HL-60 (cell line): ENCODE data around the gene TRIML2.

Source experiments
- DNase-seq, 2 experiments: peaks; one replicate each; pipeline ENCODE4 v3.0.0-alpha.2; 2010 to 2020; ENCODE audit warnings: low read depth in 1 of 2, low spot score in 1 of 2
- H3K27ac ChIP-seq: fragments of 250-450 bp; sonication (Bioruptor Pico); replicated peaks from 2 replicates; pipeline ENCODE4 v1.5.1; 2020; ENCODE audit warnings: mild to moderate bottlenecking, moderate library complexity
- H3K27me3 ChIP-seq: fragments of 250-450 bp; sonication (Bioruptor Pico); 2 replicates; pipeline ENCODE4 v1.5.1; 2021; ENCODE audit warnings: mild to moderate bottlenecking, moderate library complexity; ENCODE audit not compliant: insufficient read depth, poor library complexity, severe bottlenecking
- H3K4me3 ChIP-seq: replicated peaks from 2 replicates; pipeline ENCODE4 v1.5.1; 2011; ENCODE audit warnings: mild to moderate bottlenecking, control low read depth, low read length; ENCODE audit not compliant: insufficient read depth
- CTCF ChIP-seq: IDR thresholded peaks from one replicate; pipeline ENCODE4 v1.5.1; 2011; ENCODE audit warnings: low read length, control low read depth, inconsistent platforms; ENCODE audit not compliant: insufficient read depth
- GABPA ChIP-seq: IDR thresholded peaks from 2 replicates; pipeline ENCODE4 v1.6.1; 2012; ENCODE audit warnings: low read depth
- POLR2AphosphoS5 ChIP-seq: IDR thresholded peaks from 2 replicates; pipeline ENCODE4 v1.6.1; 2012; ENCODE audit warnings: low read depth
- REST ChIP-seq: IDR thresholded peaks from 2 replicates; pipeline ENCODE4 v1.6.1; 2012; ENCODE audit warnings: low read depth; ENCODE audit not compliant: insufficient replicate concordance
- SPI1 ChIP-seq: IDR thresholded peaks from 2 replicates; pipeline ENCODE4 v1.6.1; 2012; ENCODE audit warnings: low read depth, mild to moderate bottlenecking, borderline replicate concordance

Gene TRIML2

DNA sequence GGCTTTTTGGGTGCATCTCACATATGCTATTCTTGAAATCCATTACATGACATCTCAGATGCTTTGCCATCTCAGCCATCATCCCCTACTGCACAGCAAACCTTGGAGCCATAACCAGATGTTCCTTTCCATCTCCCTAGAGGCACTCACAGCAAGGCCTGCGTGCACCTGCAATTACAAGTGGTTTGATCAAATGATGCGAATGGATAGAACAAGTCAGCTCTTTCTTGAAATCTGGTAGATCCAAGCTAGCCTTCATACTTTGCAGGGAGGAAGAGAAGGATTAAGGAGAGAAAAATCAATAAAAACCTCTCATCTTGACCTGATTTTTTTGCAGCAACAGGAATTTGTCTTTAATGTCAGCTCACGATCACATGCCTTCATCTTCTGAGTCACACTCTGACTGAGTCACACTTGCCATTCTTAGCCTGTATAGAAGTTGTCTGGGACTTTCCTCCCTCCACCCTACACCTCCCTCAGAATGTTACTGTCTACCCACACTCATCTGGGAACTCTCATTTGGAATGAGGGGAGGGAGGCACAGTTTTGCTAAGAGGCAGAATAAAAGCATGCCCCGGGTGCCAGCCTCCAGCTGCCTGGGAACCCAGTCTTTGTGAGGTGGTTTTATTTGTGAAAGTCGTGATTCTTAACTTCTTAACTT is 17.9 kb upstream of the TRIML2 start:
- TF ChIP-seq POLR2AphosphoS5, result no peak
- TF ChIP-seq GABPA, result no peak
- TF ChIP-seq REST, result no peak
- no peak for TF ChIP-seq CTCF
- no peak for TF ChIP-seq SPI1
- Histone ChIP-seq H3K27ac (no peak overlapping the region), H3K4me3 (no peak overlapping the region), H3K27me3 (no peaks in the 10 kb centered on the region)
- no peak for DNase-seq

- H3K27me3 ChIP-seq, result no peaks in the 10 kb centered on the region
- no peak overlapping the region for H3K27ac ChIP-seq
- TF ChIP-seq POLR2AphosphoS5 (no peak), GABPA (no peak), SPI1 (no peak), REST (no peak), CTCF (no peak)
- no peak for DNase-seq
- no peak overlapping the region for H3K4me3 ChIP-seq
Measured at GRCh38 chr4:188121530-188121929, 12.1 kb upstream of the TRIML2 start.

DNA sequence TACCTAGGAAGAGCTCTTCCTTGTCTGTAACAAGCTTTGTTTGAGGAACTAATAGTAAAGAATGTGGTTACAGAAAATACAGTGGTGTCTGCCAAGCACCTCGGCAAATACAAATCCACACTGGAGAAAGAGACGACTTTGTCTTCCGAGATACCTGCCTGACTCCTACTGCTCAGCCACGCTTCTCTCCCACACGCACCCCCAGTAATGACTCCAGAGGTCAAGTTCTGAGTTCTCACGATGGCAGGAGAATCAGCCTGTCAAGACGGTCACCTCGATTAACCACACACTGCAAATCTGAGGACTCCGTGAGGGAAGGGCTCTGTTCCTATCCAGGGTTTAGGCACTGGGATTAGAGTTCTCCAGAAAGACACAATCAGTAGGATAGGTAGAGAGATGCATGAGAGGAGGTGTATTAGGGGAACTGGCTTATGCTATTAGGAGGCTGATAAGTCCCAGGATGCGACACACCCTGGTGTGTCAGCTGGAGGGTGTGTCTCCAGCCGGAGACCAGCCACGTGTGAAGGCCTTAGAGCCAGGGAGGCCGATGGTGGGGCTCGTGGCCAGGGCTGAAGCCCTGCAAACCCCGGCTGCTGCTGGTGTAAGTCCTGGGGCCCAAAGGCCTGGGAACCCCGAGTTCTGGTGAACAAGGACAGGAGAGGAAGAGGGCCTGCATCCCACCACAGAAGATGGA is 8.4 kb upstream of the TRIML2 start:
- no peak for DNase-seq
- H3K27ac ChIP-seq, result no peak overlapping the region
- H3K27me3 ChIP-seq, result no peaks in the 10 kb centered on the region
- no peak overlapping the region for H3K4me3 ChIP-seq
- TF ChIP-seq POLR2AphosphoS5 (no peak), REST (no peak), CTCF (no peak), GABPA (no peak), SPI1 (no peak)
